ENCODE data around the gene CAPN5.

DNA sequence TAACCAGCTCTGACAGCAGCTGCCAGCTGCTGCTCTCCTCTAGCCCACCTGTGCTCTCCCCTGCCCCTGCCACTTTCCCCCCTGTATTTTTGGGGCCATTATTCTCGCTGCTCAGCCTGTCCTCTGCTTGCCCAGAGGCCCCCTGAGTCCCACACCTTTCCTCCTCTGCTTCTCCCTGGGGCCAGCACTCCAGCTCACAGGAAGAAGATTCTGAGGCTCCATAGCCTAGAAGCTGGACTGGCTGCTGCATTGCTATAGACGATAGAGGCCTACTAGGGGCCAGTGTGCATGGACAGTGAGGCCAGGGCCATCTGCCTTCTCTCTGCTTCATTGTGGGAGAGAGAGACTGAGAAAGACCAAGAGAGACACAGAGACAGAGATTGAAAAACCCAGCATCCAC, 36.5 kb downstream of the CAPN5 start:
- TF ChIP-seq, protein P1, sequence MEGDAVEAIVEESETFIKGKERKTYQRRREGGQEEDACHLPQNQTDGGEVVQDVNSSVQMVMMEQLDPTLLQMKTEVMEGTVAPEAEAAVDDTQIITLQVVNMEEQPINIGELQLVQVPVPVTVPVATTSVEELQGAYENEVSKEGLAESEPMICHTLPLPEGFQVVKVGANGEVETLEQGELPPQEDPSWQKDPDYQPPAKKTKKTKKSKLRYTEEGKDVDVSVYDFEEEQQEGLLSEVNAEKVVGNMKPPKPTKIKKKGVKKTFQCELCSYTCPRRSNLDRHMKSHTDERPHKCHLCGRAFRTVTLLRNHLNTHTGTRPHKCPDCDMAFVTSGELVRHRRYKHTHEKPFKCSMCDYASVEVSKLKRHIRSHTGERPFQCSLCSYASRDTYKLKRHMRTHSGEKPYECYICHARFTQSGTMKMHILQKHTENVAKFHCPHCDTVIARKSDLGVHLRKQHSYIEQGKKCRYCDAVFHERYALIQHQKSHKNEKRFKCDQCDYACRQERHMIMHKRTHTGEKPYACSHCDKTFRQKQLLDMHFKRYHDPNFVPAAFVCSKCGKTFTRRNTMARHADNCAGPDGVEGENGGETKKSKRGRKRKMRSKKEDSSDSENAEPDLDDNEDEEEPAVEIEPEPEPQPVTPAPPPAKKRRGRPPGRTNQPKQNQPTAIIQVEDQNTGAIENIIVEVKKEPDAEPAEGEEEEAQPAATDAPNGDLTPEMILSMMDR (IDR thresholded peaks at IDR 0.05 in 8 of 11, conservative IDR thresholded peaks at IDR 0.05 in 3 of 11) = no peak
- TF ChIP-seq POLR2A (IDR thresholded peaks at IDR 0.05) = no peak
- TF ChIP-seq POLR2AphosphoS5 (IDR thresholded peaks at IDR 0.05) = no peak
